ENCODE measurements around the gene EEF1AKMT2. TPM values are rescaled to one million over a fixed set of nuclear protein-coding genes. Genes with fewer than 3 reads are reported as not detected.

Gene EEF1AKMT2
- total RNA-seq, 1 experiment from 2014 or later: 13.0 TPM

- intact Hi-C loops (cut with micrococcal nuclease; ENCODE audit: unreplicated experiment): no loop called here
- Mint-ChIP-seq H3K9me3 (ENCODE audit: low read depth, unreplicated experiment) (no peaks in the 10 kb centered on the region), H3K4me1 (ENCODE audit: low read depth, unreplicated experiment) (no peaks in the 10 kb centered on the region), H3K36me3 (ENCODE audit: insufficient read depth, unreplicated experiment) (no peaks in the 10 kb centered on the region), H3K27ac (ENCODE audit: unreplicated experiment) (no peak overlapping the region), H3K4me3 (ENCODE audit: low read depth, unreplicated experiment) (no peak overlapping the region), H3K27me3 (ENCODE audit: unreplicated experiment) (no peaks in the 10 kb centered on the region)
- DNase-seq: no peak
- BruUV-seq (replicated peaks): no TSS peak
- CTCF ChIA-PET: no interaction called here
- no peak for TF ChIP-seq CTCF (IDR thresholded peaks at IDR 0.05; ENCODE audit: unreplicated experiment)
Measured at GRCh38 chr10:124756156-124756903, 35.4 kb downstream of the EEF1AKMT2 start.

DNA sequence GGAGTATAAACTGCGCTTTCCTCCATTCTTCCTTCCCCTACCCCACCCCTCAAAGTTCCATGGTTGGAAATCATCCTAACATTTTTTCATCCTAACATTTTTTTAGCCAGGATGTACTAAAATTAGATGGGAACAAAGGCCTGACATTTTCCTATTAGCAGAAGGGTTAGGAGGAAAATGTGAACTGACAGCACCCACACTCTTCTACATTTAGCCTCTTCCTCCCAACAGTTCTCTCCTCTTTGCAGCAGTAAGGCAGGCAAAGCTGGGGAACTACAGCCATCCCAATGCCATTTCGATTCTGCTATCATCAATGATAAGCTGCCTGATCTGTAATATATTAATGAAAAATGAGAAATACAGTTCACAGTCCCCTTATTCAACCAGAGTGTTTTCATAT is 36.1 kb downstream of the EEF1AKMT2 start:
- TF ChIP-seq CTCF (IDR thresholded peaks at IDR 0.05; ENCODE audit: unreplicated experiment): no peak
- H3K27ac Mint-ChIP-seq (ENCODE audit: unreplicated experiment): no peak overlapping the region
- CTCF ChIA-PET: no interaction called here
- no peaks in the 10 kb centered on the region for H3K27me3 Mint-ChIP-seq (ENCODE audit: unreplicated experiment)
- H3K9me3 Mint-ChIP-seq (ENCODE audit: low read depth, unreplicated experiment): no peaks in the 10 kb centered on the region
- no peak overlapping the region for H3K4me3 Mint-ChIP-seq (ENCODE audit: low read depth, unreplicated experiment)
- H3K4me1 Mint-ChIP-seq (ENCODE audit: low read depth, unreplicated experiment): no peaks in the 10 kb centered on the region
- H3K36me3 Mint-ChIP-seq (ENCODE audit: insufficient read depth, unreplicated experiment): no peaks in the 10 kb centered on the region
- intact Hi-C loops (cut with micrococcal nuclease; ENCODE audit: unreplicated experiment): no loop called here
- DNase-seq: no peak
- no TSS peak for BruUV-seq (replicated peaks)

GRCh38 chr10:124754227-124754626 is 37.5 kb downstream of the EEF1AKMT2 start:
- intact Hi-C loops (cut with micrococcal nuclease; ENCODE audit: unreplicated experiment): no loop called here
- H3K36me3 Mint-ChIP-seq (ENCODE audit: insufficient read depth, unreplicated experiment): no peaks in the 10 kb centered on the region
- no peak overlapping the region for H3K27ac Mint-ChIP-seq (ENCODE audit: unreplicated experiment)
- no peaks in the 10 kb centered on the region for H3K9me3 Mint-ChIP-seq (ENCODE audit: low read depth, unreplicated experiment)
- no peak overlapping the region for H3K4me3 Mint-ChIP-seq (ENCODE audit: low read depth, unreplicated experiment)
- DNase-seq: no peak
- BruUV-seq (replicated peaks): no TSS peak
- no peaks in the 10 kb centered on the region for H3K27me3 Mint-ChIP-seq (ENCODE audit: unreplicated experiment)
- CTCF ChIA-PET: no interaction called here
- H3K4me1 Mint-ChIP-seq (ENCODE audit: low read depth, unreplicated experiment): no peaks in the 10 kb centered on the region
- no peak for TF ChIP-seq CTCF (IDR thresholded peaks at IDR 0.05; ENCODE audit: unreplicated experiment)

GRCh38 chr10:124748953-124749645 is 42.6 kb downstream of the EEF1AKMT2 start:
- DNase-seq: no peak
- H3K36me3 Mint-ChIP-seq (ENCODE audit: insufficient read depth, unreplicated experiment): no peaks in the 10 kb centered on the region
- H3K27me3 Mint-ChIP-seq (ENCODE audit: unreplicated experiment): no peaks in the 10 kb centered on the region
- intact Hi-C loops (cut with micrococcal nuclease; ENCODE audit: unreplicated experiment): loop anchor here (10.0 kb wide), 1 partner anchor 134 kb away; no protein-coding TSS in a partner anchor
- no peaks in the 10 kb centered on the region for H3K9me3 Mint-ChIP-seq (ENCODE audit: low read depth, unreplicated experiment)
- no peak overlapping the region for H3K27ac Mint-ChIP-seq (ENCODE audit: unreplicated experiment)
- no peak overlapping the region for H3K4me3 Mint-ChIP-seq (ENCODE audit: low read depth, unreplicated experiment)
- TF ChIP-seq CTCF (IDR thresholded peaks at IDR 0.05; ENCODE audit: unreplicated experiment): no peak
- BruUV-seq (replicated peaks): no TSS peak
- no peaks in the 10 kb centered on the region for H3K4me1 Mint-ChIP-seq (ENCODE audit: low read depth, unreplicated experiment)
- CTCF ChIA-PET: no interaction called here
